Vagina (tissue), 2 donors: Measurements from ENCODE around the gene WAPL. TPM values are rescaled to one million over a fixed set of nuclear protein-coding genes. Genes with fewer than 3 reads are reported as not detected.
A peak's percentile ranks its signal among the peaks of the same experiment; 100 is the strongest.

ENCODE experiments used
- DNase-seq, 2 donors: peaks; one replicate each; pipeline ENCODE4 v3.0.0-alpha.2; 2017; ENCODE audit errors: extremely low spot score in 2 of 2
- H3K27ac ChIP-seq: fragments of 200-600 bp; sonication (generic); one replicate; pipeline ENCODE4 v1.5.1; 2019
- H3K27me3 ChIP-seq: fragments of 200-600 bp; sonication (generic); one replicate; pipeline ENCODE4 v1.5.1; 2019
- H3K36me3 ChIP-seq, 2 donors: fragments of 200-600 bp; sonication (generic); one replicate each; pipeline ENCODE4 v1.5.1; 2017 to 2019
- H3K4me1 ChIP-seq: fragments of 200-600 bp; sonication (generic); one replicate; pipeline ENCODE4 v1.5.1; 2019
- H3K4me3 ChIP-seq, 2 donors: fragments of 200-600 bp; sonication (generic); 1 replicate in 1 of 2; 2 replicates in 1 of 2; pipeline ENCODE4 v1.5.1; 2016 to 2019
- H3K9me3 ChIP-seq: fragments of 200-600 bp; sonication (generic); one replicate; pipeline ENCODE4 v1.5.1; 2019
- POLR2A ChIP-seq, 2 donors: fragments of 450-650 bp; IDR thresholded peaks; one replicate each; pipeline ENCODE4 v1.6.1; 2017; ENCODE audit warnings: antibody characterized with exemption in 2 of 2, mild to moderate bottlenecking in 2 of 2, moderate library complexity in 2 of 2
- POLR2AphosphoS5 ChIP-seq, 2 donors: sonication (generic); formaldehyde crosslinking; IDR thresholded peaks; one replicate each; pipeline ENCODE4 v1.9.0; 2017; ENCODE audit warnings: antibody characterized with exemption in 2 of 2, mild to moderate bottlenecking in 2 of 2, low read depth in 1 of 2; ENCODE audit not compliant: insufficient read depth in 1 of 2
- intact Hi-C: fragments of 100-400 bp; cut with DNase I; formaldehyde crosslinking; loops from one replicate; pipeline ENCODE4 v1.15.1; 2023
- total RNA-seq: library from RNA; depleted of rRNA; stranded (reverse); fragments of >200 nt; gene quantifications from one replicate; pipeline ENCODE4 v1.2.3, GENCODE V29; 2016
- TF ChIP-seq, protein P1 (sequence below), 3 experiments: fragments of 450-650 bp in 2 of 3; fragments of 200-600 bp in 1 of 3; sonication (generic) in 1 of 3; IDR thresholded peaks; one replicate each; pipeline ENCODE4 v1.5.1; 2017 to 2019; ENCODE audit warnings: antibody characterized with exemption in 3 of 3, mild to moderate bottlenecking in 2 of 3, moderate library complexity in 2 of 3

WAPL gene
- total RNA-seq, 1 donor from 2014 or later, result 26.5 TPM

DNA sequence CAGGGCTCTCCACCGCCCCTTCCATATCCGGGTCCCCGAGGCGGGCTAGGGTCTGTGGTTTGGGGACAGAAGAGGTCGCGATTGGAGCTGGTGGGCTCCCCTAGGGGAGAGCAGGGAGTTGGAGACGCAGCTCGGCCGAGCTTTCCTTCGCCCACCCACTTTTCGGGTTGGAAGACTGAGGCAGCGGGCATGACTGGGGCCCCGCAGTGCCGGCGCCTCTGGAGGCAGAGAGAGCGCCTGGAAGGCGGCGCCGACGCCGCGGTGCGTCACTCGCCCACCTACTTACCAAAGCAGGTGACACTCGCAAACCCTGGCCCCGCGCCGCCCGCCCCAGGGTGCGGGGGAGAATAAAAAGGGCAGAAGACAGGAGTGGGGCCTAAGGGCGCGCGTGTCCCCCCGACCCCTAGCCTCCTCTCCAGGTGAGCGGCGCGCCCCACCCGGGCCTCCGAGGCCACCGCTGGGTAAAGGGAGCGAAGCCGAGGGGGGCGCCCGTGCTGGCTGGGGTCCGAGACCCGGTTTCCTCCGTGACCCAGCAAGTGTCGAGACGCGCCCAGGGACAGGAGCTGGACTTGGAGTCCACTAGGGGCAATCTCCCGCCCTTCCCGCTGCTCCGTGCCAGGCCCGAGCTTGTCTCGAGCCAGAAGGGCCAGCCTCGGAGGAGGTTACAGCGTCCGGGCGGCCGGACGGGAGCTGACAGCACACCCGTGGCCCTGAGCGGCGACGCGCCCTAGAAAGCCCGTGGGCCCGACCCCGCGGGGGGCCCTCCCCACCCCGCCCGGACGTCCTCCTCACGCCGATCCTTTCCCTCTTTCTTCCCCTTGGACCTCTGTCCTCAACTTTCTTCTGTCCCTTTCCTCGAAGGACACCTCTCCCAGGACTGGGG lies 120.6 kb downstream of the WAPL start:
- intact Hi-C loops, result loop anchor here (10.0 kb wide), 2 partner anchors 184 to 514 kb away; no protein-coding TSS in a partner anchor
- Histone ChIP-seq H3K4me1 (peaks cover 33% of the 10 kb centered on the region), H3K36me3 (no peaks in the 10 kb centered on the region), H3K9me3 (no peaks in the 10 kb centered on the region), H3K4me3 (peak overlapping the region; percentile 52 to 60), H3K27me3 (no peaks in the 10 kb centered on the region), H3K27ac (peak overlapping the region; percentile 82)
- TF ChIP-seq POLR2A (IDR thresholded peaks at IDR 0.05) (no peak), POLR2AphosphoS5 (IDR thresholded peaks at IDR 0.05; ENCODE audit: insufficient read depth in 1 of 2, low read depth in 1 of 2) (peak in 1 of 2 donors; percentile 17)
- TF ChIP-seq, protein P1, sequence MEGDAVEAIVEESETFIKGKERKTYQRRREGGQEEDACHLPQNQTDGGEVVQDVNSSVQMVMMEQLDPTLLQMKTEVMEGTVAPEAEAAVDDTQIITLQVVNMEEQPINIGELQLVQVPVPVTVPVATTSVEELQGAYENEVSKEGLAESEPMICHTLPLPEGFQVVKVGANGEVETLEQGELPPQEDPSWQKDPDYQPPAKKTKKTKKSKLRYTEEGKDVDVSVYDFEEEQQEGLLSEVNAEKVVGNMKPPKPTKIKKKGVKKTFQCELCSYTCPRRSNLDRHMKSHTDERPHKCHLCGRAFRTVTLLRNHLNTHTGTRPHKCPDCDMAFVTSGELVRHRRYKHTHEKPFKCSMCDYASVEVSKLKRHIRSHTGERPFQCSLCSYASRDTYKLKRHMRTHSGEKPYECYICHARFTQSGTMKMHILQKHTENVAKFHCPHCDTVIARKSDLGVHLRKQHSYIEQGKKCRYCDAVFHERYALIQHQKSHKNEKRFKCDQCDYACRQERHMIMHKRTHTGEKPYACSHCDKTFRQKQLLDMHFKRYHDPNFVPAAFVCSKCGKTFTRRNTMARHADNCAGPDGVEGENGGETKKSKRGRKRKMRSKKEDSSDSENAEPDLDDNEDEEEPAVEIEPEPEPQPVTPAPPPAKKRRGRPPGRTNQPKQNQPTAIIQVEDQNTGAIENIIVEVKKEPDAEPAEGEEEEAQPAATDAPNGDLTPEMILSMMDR (IDR thresholded peaks at IDR 0.05), result no peak
- no peak for DNase-seq

DNA sequence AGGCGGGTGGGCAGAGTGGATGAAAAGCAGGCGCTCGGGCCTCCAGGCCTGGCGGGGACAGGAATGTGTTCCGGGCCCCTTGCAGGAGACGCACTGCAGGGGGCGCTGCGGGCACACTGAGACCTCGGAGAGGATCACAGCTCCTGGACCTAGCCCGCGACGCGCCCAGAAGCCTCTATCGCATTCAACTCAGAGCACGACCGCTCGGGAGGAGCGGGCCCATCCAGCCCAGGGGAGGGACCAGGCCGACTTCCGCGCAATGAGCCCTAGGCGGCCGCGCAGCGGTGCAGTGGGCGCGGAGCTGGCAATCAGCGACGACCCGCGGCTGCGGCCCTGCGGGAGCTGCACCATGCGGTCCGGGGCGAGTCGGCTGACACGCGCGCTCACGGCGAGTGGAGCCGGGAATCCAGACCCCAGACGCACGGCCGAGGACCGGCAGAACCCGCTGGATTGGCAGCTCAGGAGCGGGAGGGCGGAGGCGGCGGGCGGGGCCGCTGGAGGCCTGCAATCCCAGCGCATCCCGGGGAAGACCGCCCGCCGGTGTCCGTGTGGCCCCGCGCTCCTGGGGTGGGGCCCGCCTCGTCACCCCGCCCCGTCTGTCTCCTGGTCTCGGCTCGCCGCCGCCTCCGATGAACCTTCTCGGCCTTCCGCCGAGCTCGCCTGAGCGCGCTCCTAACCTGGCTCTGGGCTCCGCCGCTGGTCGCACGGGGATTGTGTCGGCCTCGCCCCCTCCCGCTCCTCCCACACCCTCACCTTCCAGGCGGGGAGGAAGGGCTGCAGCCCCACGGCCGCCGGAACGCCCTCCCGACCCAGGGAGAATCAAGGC lies 121.5 kb downstream of the WAPL start:
- peak overlapping the region; percentile 82 for H3K27ac ChIP-seq
- no peaks in the 10 kb centered on the region for H3K9me3 ChIP-seq
- DNase-seq, result no peak
- peaks cover 33% of the 10 kb centered on the region for H3K4me1 ChIP-seq
- H3K4me3 ChIP-seq, result peak overlapping the region; percentile 52 to 60
- H3K36me3 ChIP-seq, result no peaks in the 10 kb centered on the region
- intact Hi-C loops, result loop anchor here (10.0 kb wide), 2 partner anchors 185 to 515 kb away; no protein-coding TSS in a partner anchor
- no peaks in the 10 kb centered on the region for H3K27me3 ChIP-seq
- TF ChIP-seq, protein P1 (IDR thresholded peaks at IDR 0.05), result peak; percentile 88 to 95 (median 95)
- TF ChIP-seq POLR2AphosphoS5 (IDR thresholded peaks at IDR 0.05; ENCODE audit: insufficient read depth in 1 of 2, low read depth in 1 of 2) (peak; percentile 14 to 58), POLR2A (IDR thresholded peaks at IDR 0.05) (no peak)

DNA sequence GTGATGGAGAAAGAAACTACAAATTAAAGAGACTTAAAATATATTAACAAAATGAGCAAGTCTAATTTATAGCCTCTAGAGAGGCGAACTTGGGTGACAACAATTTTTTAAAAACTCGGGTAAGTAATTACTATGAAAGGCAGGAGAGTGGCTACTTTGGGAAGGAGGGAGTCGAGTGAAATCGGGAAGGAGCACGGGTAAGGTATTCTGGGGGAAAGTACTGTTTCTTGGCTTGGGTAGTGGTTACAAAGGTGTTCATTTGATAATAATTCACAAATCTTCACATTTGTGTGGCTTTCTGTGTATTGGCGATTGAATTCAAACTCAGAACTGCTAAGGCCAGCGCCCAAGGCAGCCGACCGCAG lies 122.1 kb downstream of the WAPL start:
- no peaks in the 10 kb centered on the region for H3K27me3 ChIP-seq
- H3K27ac ChIP-seq, result peak overlapping the region; percentile 82
- H3K4me1 ChIP-seq, result peaks cover 33% of the 10 kb centered on the region
- TF ChIP-seq, protein P1 (IDR thresholded peaks at IDR 0.05), result no peak
- TF ChIP-seq POLR2AphosphoS5 (IDR thresholded peaks at IDR 0.05; ENCODE audit: insufficient read depth in 1 of 2, low read depth in 1 of 2) (no peak), POLR2A (IDR thresholded peaks at IDR 0.05) (no peak)
- H3K36me3 ChIP-seq, result no peaks in the 10 kb centered on the region
- DNase-seq, result no peak
- H3K4me3 ChIP-seq, result peak overlapping the region; percentile 52 to 60
- intact Hi-C loops, result no loop called here
- no peaks in the 10 kb centered on the region for H3K9me3 ChIP-seq

DNA sequence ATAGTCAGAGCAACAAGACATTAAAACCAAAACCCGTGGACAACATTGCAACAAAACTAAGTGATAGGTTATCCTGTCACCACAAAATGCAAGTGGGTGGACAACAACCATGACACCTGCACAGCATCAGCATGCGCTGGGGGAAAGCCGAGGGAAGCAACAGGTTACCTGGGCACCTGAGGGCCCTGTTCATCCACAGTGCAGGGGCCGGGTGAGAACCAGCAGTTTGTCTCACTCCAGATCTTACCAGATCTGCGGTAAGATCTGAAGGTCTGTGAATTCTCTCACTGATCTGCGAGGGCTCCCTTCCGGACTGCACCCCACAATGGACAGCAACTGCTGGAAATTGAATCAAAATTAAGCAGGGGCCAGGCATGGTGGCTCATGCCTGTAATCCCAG lies 124.5 kb downstream of the WAPL start:
- no peak for DNase-seq
- TF ChIP-seq, protein P1 (IDR thresholded peaks at IDR 0.05), result no peak
- TF ChIP-seq POLR2A (IDR thresholded peaks at IDR 0.05) (no peak), POLR2AphosphoS5 (IDR thresholded peaks at IDR 0.05; ENCODE audit: insufficient read depth in 1 of 2, low read depth in 1 of 2) (no peak)
- Histone ChIP-seq H3K36me3 (no peaks in the 10 kb centered on the region), H3K4me1 (peaks cover 24% of the 10 kb centered on the region), H3K9me3 (no peaks in the 10 kb centered on the region), H3K27me3 (no peaks in the 10 kb centered on the region), H3K4me3 (no peak overlapping the region), H3K27ac (no peak overlapping the region)
- intact Hi-C loops, result no loop called here
